Calu3 (cell line): ENCODE measurements around the gene ADIPOR1. TPM values are rescaled to one million over a fixed set of nuclear protein-coding genes. Genes with fewer than 3 reads are reported as not detected.
"Not testable (repeated sequence)": the region's sequence is repeated elsewhere in the genome, so short reads cannot be mapped to it uniquely, and the experiment has no call there.

Source experiments
- BruUV-seq: library from RNA; stranded (reverse); fragments of 400-500 nt; replicated peaks from 2 replicates; lab custom pipeline; 2021; lab: Mats Ljungman, UMichigan
- CTCF ChIA-PET: fragments of 300-600 bp; sonication (Branson Sonifier 250); formaldehyde crosslinking; loops from one replicate; lab custom pipeline; 2022; ENCODE audit warnings: antibody characterized with exemption; lab: Charles Lee
- DNase-seq: peaks from one replicate; pipeline ENCODE4 v3.0.0; 2022
- H3K27ac Mint-ChIP-seq: one replicate; pipeline ENCODE4 v1.8.0; 2022; ENCODE audit warnings: mixed read lengths; ENCODE audit not compliant: unreplicated experiment
- H3K27me3 Mint-ChIP-seq: one replicate; pipeline ENCODE4 v1.8.0; 2022; ENCODE audit warnings: mixed read lengths; ENCODE audit not compliant: unreplicated experiment
- H3K36me3 Mint-ChIP-seq: one replicate; pipeline ENCODE4 v1.8.0; 2022; ENCODE audit warnings: mild to moderate bottlenecking, moderate library complexity, mixed read lengths; ENCODE audit not compliant: insufficient read depth, unreplicated experiment
- H3K4me1 Mint-ChIP-seq: one replicate; pipeline ENCODE4 v1.8.0; 2022; ENCODE audit warnings: mild to moderate bottlenecking, low read depth, mixed read lengths; ENCODE audit not compliant: unreplicated experiment
- H3K4me3 Mint-ChIP-seq: one replicate; pipeline ENCODE4 v1.8.0; 2022; ENCODE audit warnings: mild to moderate bottlenecking, low read depth, moderate library complexity, mixed read lengths; ENCODE audit not compliant: unreplicated experiment
- H3K9me3 Mint-ChIP-seq: one replicate; pipeline ENCODE4 v1.8.0; 2022; ENCODE audit warnings: low read depth, mixed read lengths; ENCODE audit not compliant: unreplicated experiment
- CTCF ChIP-seq: fragments of 200-600 bp; IDR thresholded peaks from one replicate; pipeline ENCODE4 v1.8.0; 2022; ENCODE audit warnings: antibody characterized with exemption; ENCODE audit not compliant: unreplicated experiment
- intact Hi-C: fragments of 100-400 bp; cut with micrococcal nuclease; formaldehyde crosslinking; loops from one replicate; pipeline ENCODE4 v1.10.0; 2022; ENCODE audit not compliant: unreplicated experiment
- total RNA-seq: library from RNA; stranded (reverse); gene quantifications from 2 replicates; pipeline ENCODE4 v1.2.3, GENCODE V29; 2022

ADIPOR1 gene
- total RNA-seq, 1 experiment from 2014 or later, result 104 TPM

DNA sequence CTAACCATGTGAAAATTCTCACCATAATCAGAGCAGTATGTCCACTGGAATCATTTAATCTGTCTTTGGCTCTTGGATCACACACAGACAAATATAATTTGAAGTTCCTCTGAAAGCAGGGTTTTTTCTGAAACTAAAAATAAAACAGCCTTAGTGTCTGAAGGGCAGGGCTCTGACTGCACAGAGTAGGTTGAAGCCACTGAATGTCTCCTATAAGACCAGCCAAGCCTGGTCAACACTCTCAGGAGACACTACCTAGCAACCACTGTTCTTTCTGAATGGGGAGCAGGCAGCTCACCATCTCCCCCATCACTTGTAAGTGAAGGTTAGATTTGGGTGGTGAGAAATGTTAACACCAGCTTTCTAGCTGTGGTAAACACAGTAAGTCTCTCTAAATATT is 33.0 kb upstream of the ADIPOR1 start:
- H3K27ac Mint-ChIP-seq, result no peak overlapping the region
- H3K4me3 Mint-ChIP-seq, result no peak overlapping the region
- H3K27me3 Mint-ChIP-seq, result peaks cover 76% of the 10 kb centered on the region
- intact Hi-C loops, result no loop called here
- no peak for DNase-seq
- no peaks in the 10 kb centered on the region for H3K36me3 Mint-ChIP-seq
- H3K9me3 Mint-ChIP-seq, result no peaks in the 10 kb centered on the region
- no peak for TF ChIP-seq CTCF
- no TSS peak for BruUV-seq
- CTCF ChIA-PET, result no interaction called here
- peaks cover 10% of the 10 kb centered on the region for H3K4me1 Mint-ChIP-seq

- H3K4me3 Mint-ChIP-seq, result no peak overlapping the region
- H3K27ac Mint-ChIP-seq, result no peak overlapping the region
- DNase-seq, result no peak
- no TSS peak for BruUV-seq
- H3K4me1 Mint-ChIP-seq, result peaks cover 5% of the 10 kb centered on the region
- CTCF ChIA-PET, result no interaction called here
- H3K27me3 Mint-ChIP-seq, result peaks cover 67% of the 10 kb centered on the region
- no peaks in the 10 kb centered on the region for H3K9me3 Mint-ChIP-seq
- TF ChIP-seq CTCF, result no peak
- intact Hi-C loops, result no loop called here
- H3K36me3 Mint-ChIP-seq, result no peaks in the 10 kb centered on the region
These were observed 31.8 kb upstream of the ADIPOR1 start for GRCh38 chr1:202989879-202990278.

GRCh38 chr1:202987922-202988583 is 29.9 kb upstream of the ADIPOR1 start:
- no TSS peak for BruUV-seq
- no peaks in the 10 kb centered on the region for H3K4me1 Mint-ChIP-seq
- no peaks in the 10 kb centered on the region for H3K36me3 Mint-ChIP-seq
- peaks cover 52% of the 10 kb centered on the region for H3K27me3 Mint-ChIP-seq
- TF ChIP-seq CTCF, result no peak
- H3K27ac Mint-ChIP-seq, result no peak overlapping the region
- CTCF ChIA-PET, result interaction anchor here (1.5 kb wide), 1 partner anchor 10 kb away, joined by 3 read pairs; no protein-coding TSS in a partner anchor
- no peak for DNase-seq
- intact Hi-C loops, result no loop called here
- no peaks in the 10 kb centered on the region for H3K9me3 Mint-ChIP-seq
- no peak overlapping the region for H3K4me3 Mint-ChIP-seq

DNA sequence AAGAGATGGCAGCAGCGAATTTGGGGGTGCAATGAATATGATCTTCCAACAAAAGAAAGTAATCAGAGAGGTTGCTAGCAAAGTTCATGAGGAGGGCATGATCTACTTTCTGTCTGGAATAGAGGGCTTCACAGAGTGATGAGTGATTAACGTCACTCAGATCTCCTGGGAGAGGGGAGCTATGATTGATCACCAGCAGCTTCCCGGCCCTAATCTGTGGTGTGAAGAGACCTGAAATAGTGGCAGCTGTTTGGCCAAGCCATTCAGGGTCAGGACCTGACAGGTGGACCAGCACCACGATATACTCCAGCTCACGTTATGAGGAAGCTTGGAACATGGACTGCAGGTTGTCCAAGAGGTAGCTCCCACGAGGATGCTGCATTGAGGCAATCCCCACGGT is 29.1 kb upstream of the ADIPOR1 start:
- CTCF ChIA-PET, result interaction anchor here (1.5 kb wide), 1 partner anchor 11 kb away, joined by 3 read pairs; no protein-coding TSS in a partner anchor
- no peak for DNase-seq
- Mint-ChIP-seq H3K36me3 (no peaks in the 10 kb centered on the region), H3K27ac (no peak overlapping the region), H3K9me3 (no peaks in the 10 kb centered on the region), H3K4me3 (no peak overlapping the region), H3K4me1 (no peaks in the 10 kb centered on the region), H3K27me3 (peaks cover 44% of the 10 kb centered on the region)
- BruUV-seq, result no TSS peak
- no peak for TF ChIP-seq CTCF
- intact Hi-C loops, result no loop called here

GRCh38 chr1:202986120-202986519 is 28.0 kb upstream of the ADIPOR1 start:
- BruUV-seq, H3K27ac Mint-ChIP-seq, H3K4me1 Mint-ChIP-seq, H3K4me3 Mint-ChIP-seq, H3K9me3 Mint-ChIP-seq, intact Hi-C loops, H3K36me3 Mint-ChIP-seq, DNase-seq: not testable (repeated sequence)
- CTCF ChIA-PET, result interaction anchor here (0.7 kb wide), 1 partner anchor 21 kb away, joined by 9 read pairs; no protein-coding TSS in a partner anchor
- H3K27me3 Mint-ChIP-seq, result peaks cover 33% of the 10 kb centered on the region
